Measurements from ENCODE around the gene DTX1.

Gene DTX1

GRCh38 chr12:113060336-113060960 lies 3.9 kb downstream of the DTX1 start:
- H3K4me3 Mint-ChIP-seq, result no peak overlapping the region
- no peak for DNase-seq
- peaks cover 3% of the 10 kb centered on the region for H3K36me3 Mint-ChIP-seq (ENCODE audit: insufficient read depth)
- H3K27me3 Mint-ChIP-seq, result no peaks in the 10 kb centered on the region
- ATAC-seq (replicated peaks), result no peak
- H3K27ac Mint-ChIP-seq, result no peak overlapping the region
- H3K4me1 Mint-ChIP-seq (ENCODE audit: low read depth in 2 of 2), result peaks cover 4 to 12% of the 10 kb centered on the region in 2 donors
- H3K9me3 Mint-ChIP-seq, result no peaks in the 10 kb centered on the region

- Mint-ChIP-seq H3K4me1 (ENCODE audit: low read depth in 2 of 2) (peaks cover 2 to 9% of the 10 kb centered on the region in 2 donors), H3K27me3 (no peaks in the 10 kb centered on the region), H3K9me3 (no peaks in the 10 kb centered on the region), H3K36me3 (ENCODE audit: insufficient read depth) (peaks cover 2% of the 10 kb centered on the region), H3K27ac (peak overlapping the region in 1 of 2 donors; percentile 53), H3K4me3 (no peak overlapping the region)
- ATAC-seq (replicated peaks) (no peak), DNase-seq (no peak)
Measured at GRCh38 chr12:113061061-113061694, 4.6 kb downstream of the DTX1 start.

GRCh38 chr12:113062502-113063395 lies 6.2 kb downstream of the DTX1 start:
- Mint-ChIP-seq H3K36me3 (ENCODE audit: insufficient read depth) (no peaks in the 10 kb centered on the region), H3K9me3 (no peaks in the 10 kb centered on the region), H3K27me3 (no peaks in the 10 kb centered on the region), H3K4me1 (ENCODE audit: low read depth in 2 of 2) (peaks cover 0 to 6% of the 10 kb centered on the region in 2 donors), H3K4me3 (no peak overlapping the region), H3K27ac (no peak overlapping the region)
- DNase-seq (no peak), ATAC-seq (replicated peaks) (no peak)

GRCh38 chr12:113063396-113064350 lies 7.1 kb downstream of the DTX1 start:
- Mint-ChIP-seq H3K36me3 (ENCODE audit: insufficient read depth) (no peaks in the 10 kb centered on the region), H3K9me3 (no peaks in the 10 kb centered on the region), H3K27ac (no peak overlapping the region), H3K4me3 (no peak overlapping the region), H3K4me1 (ENCODE audit: low read depth in 2 of 2) (peaks cover 0 to 4% of the 10 kb centered on the region in 2 donors), H3K27me3 (no peaks in the 10 kb centered on the region)
- ATAC-seq (replicated peaks) (no peak), DNase-seq (no peak)

GRCh38 chr12:113064395-113065125 lies 8.0 kb downstream of the DTX1 start:
- ATAC-seq (replicated peaks), result no peak
- no peaks in the 10 kb centered on the region for H3K27me3 Mint-ChIP-seq
- H3K27ac Mint-ChIP-seq, result peak overlapping the region in 1 of 2 donors; percentile 6
- H3K4me1 Mint-ChIP-seq (ENCODE audit: low read depth in 2 of 2), result peaks cover 0 to 7% of the 10 kb centered on the region in 2 donors
- no peaks in the 10 kb centered on the region for H3K9me3 Mint-ChIP-seq
- no peak for DNase-seq
- H3K4me3 Mint-ChIP-seq, result no peak overlapping the region
- H3K36me3 Mint-ChIP-seq (ENCODE audit: insufficient read depth), result no peaks in the 10 kb centered on the region

GRCh38 chr12:113065126-113066007 lies 8.8 kb downstream of the DTX1 start:
- DNase-seq (no peak), ATAC-seq (replicated peaks) (no peak)
- Mint-ChIP-seq H3K4me1 (ENCODE audit: low read depth in 2 of 2) (peaks cover 6 to 13% of the 10 kb centered on the region in 2 donors), H3K9me3 (no peaks in the 10 kb centered on the region), H3K27me3 (no peaks in the 10 kb centered on the region), H3K27ac (peak overlapping the region in 1 of 2 donors; percentile 23), H3K36me3 (ENCODE audit: insufficient read depth) (no peaks in the 10 kb centered on the region), H3K4me3 (no peak overlapping the region)

- no peaks in the 10 kb centered on the region for H3K9me3 Mint-ChIP-seq
- DNase-seq (no peak), ATAC-seq (replicated peaks) (no peak)
- H3K27me3 Mint-ChIP-seq, result no peaks in the 10 kb centered on the region
- no peak overlapping the region for H3K4me3 Mint-ChIP-seq
- peaks cover 14 to 19% of the 10 kb centered on the region in 2 donors for H3K4me1 Mint-ChIP-seq (ENCODE audit: low read depth in 2 of 2)
- peak overlapping the region in 1 of 2 donors; percentile 49 for H3K27ac Mint-ChIP-seq
- H3K36me3 Mint-ChIP-seq (ENCODE audit: insufficient read depth), result no peaks in the 10 kb centered on the region
Measured at GRCh38 chr12:113066813-113067400, 10.4 kb downstream of the DTX1 start.

- peaks cover 17 to 25% of the 10 kb centered on the region in 2 donors for H3K4me1 Mint-ChIP-seq (ENCODE audit: low read depth in 2 of 2)
- DNase-seq, result no peak
- peak overlapping the region in 1 of 2 donors; percentile 27 for H3K27ac Mint-ChIP-seq
- ATAC-seq (replicated peaks), result no peak
- H3K36me3 Mint-ChIP-seq (ENCODE audit: insufficient read depth), result no peaks in the 10 kb centered on the region
- no peak overlapping the region for H3K4me3 Mint-ChIP-seq
- no peaks in the 10 kb centered on the region for H3K27me3 Mint-ChIP-seq
- no peaks in the 10 kb centered on the region for H3K9me3 Mint-ChIP-seq
Measured at GRCh38 chr12:113067987-113068935, 11.7 kb downstream of the DTX1 start.

- no peak overlapping the region for H3K4me3 Mint-ChIP-seq
- no peaks in the 10 kb centered on the region for H3K27me3 Mint-ChIP-seq
- DNase-seq, result no peak
- H3K4me1 Mint-ChIP-seq (ENCODE audit: low read depth in 2 of 2), result peaks cover 20 to 31% of the 10 kb centered on the region in 2 donors
- no peak for ATAC-seq (replicated peaks)
- no peaks in the 10 kb centered on the region for H3K9me3 Mint-ChIP-seq
- no peaks in the 10 kb centered on the region for H3K36me3 Mint-ChIP-seq (ENCODE audit: insufficient read depth)
- peak overlapping the region in 1 of 2 donors; percentile 85 for H3K27ac Mint-ChIP-seq
Measured at GRCh38 chr12:113069149-113069548, 12.6 kb downstream of the DTX1 start.

GRCh38 chr12:113069751-113070116 lies 13.2 kb downstream of the DTX1 start:
- peak overlapping the region; percentile 74 to 85 for H3K27ac Mint-ChIP-seq
- H3K4me3 Mint-ChIP-seq, result no peak overlapping the region
- no peaks in the 10 kb centered on the region for H3K9me3 Mint-ChIP-seq

More at GRCh38 chr12:113069751-113070116, 13.2 kb downstream of the DTX1 start:
- Mint-ChIP-seq H3K36me3 (ENCODE audit: insufficient read depth) (no peaks in the 10 kb centered on the region), H3K27me3 (no peaks in the 10 kb centered on the region), H3K4me1 (ENCODE audit: low read depth in 2 of 2) (peaks cover 26 to 36% of the 10 kb centered on the region in 2 donors)
- DNase-seq (no peak), ATAC-seq (replicated peaks) (no peak)

Measured in effector memory CD8-positive, alpha-beta T cell (primary cell).